GM10847 (cell line): Measurements from ENCODE around the gene TXNDC12.

Source experiments
- POLR2A ChIP-seq: IDR thresholded peaks from 2 replicates; pipeline ENCODE4 v1.6.1; 2011; ENCODE audit not compliant: insufficient read length; ENCODE audit errors: extremely low read depth

TXNDC12 gene

DNA sequence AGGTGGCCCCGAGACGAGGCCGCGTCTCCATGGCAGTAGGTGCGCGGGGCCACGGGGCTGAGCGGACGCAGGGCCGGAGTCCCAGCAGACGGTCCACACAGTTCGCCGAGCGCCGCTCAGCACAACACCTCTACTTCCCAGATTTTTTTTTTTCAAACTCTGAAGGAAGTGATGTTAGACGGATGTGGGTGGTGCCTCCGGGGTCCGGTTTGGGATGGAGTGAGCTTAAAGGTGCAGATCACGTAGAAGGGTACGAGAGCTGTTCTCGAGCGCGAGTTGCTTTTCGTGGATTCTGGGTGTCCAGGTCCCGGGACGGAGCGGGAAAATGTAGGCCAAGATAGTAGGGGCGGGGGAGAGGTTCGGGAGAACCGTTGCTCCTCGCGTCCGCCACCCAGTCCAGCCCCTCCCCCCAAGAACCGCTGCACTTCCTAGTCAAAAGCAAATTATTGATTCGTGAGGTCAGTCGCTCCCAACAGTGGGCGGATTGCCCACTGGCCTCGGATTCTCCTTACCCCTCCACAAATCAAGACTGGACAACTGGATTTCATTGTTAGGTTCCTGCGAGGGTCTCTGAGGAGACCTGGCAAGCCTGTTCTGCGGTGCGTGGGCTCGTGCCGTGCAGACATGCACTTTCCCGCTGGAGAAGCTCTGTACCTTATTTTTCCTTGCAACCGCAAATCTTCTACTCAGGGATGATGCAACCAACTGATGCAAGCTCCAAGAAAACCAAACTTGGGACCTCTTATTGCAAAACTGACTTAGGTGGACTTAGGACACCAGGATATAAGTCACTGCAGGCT lies at the start of gene TXNDC12:
TXNDC12 (minus strand) TSS at position 126 of the 800 bp plus-strand sequence; CDS start at position 31, 95 bp downstream.
- TF ChIP-seq POLR2A: peak; percentile 78

DNA sequence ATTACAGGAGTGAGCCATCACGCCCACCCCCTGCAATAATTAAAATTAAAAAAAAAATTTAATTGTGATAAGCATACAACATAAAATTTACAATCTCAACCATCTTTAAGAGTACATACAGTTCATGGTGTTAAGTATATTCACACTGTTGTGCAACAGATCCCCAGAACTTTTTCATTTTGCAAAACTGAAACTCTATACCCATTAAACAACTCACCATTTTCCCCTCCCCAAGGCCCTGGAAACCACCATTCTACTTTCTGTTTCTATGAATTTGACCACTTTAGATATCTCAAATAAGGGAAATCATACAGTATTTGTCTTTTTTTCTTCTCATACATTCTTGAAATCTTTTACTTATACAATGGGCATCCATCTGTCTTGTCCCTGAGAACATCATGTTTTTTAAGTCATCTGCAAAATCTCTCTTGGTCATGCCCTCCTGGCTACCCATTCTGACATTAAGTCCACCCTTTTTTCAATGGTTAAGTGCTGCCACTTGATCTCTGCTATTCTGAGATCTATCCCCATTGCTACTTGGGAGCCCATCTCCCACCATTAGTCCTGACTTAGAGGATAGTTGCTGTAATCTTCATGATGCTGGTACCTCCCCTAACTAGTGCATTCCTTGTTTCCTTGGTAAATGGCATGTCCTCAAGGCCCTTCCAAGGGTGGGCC lies 47.5 kb upstream of the TXNDC12 start:
- TF ChIP-seq POLR2A: no peak

DNA sequence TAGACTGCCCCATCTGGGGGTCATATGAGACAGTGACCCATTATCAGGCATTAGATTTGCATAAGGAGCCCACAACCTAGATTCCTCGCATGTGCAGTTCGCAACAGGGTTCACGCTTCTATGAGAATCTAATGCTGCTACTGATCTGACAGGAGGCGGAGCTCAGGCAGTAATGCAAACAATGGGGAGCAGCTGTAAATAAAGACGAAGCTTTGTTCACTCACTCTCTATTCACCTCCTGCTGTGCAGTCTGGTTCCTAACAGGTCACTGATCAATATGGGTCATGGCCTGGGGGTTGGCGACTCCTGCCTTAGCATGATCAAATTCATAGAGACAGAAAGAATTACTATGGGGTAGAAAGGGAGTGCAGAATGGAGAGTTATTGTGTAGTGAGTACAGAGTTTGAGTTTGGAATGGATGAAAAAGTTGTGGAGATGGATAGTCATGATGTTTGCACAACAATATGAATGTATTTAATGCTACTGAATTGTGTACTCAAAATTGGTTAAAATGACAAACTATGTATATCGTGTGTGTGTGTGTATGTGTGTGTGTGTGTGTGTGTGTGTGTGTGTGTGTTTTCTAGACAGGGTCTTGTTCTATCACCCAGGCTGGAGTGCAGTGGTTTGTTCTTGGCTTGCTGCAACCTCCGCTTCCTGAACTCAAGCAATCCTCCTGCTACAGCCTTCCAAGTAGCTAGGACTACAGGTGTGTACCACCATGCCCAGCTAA lies 43.3 kb upstream of the TXNDC12 start:
- no peak for TF ChIP-seq POLR2A

DNA sequence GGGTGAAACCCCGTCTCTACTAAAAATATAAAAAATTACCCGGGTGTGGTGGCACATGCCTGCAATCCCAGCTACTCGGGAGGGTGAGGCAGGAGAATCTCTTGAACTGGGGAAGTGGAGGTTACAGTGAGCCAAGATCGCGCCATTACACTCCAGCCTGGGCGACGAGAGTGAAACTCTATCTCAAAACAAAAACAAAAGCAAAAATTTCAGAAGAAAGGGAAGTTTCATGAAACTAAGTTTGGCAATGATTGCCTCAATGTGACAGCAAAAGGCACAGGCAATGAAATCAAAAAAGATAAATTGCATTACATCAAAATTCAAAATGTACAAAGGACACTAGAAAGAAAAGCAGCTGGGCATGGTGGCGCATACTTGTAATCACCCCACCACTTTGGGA lies 41.2 kb upstream of the TXNDC12 start:
- no peak for TF ChIP-seq POLR2A

DNA sequence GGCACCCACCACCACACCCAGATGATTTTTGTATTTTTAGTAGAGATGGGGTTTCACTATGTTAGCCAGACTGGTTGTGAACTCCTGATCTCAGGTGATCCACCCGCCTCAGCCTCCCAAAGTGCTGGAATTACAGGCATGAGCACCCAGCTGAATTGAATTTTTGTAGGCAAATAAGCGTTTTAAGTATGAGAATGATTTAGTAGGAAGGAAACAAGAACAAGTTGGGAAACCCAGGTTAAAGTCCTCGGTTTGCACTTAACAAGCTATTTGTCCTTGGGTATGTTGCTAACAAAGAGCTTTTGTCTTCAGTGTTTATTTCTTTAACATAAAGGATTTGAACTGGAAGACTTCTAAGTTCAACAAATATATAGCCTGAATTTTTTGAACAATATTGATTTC lies 25.0 kb upstream of the TXNDC12 start:
- TF ChIP-seq POLR2A: no peak

DNA sequence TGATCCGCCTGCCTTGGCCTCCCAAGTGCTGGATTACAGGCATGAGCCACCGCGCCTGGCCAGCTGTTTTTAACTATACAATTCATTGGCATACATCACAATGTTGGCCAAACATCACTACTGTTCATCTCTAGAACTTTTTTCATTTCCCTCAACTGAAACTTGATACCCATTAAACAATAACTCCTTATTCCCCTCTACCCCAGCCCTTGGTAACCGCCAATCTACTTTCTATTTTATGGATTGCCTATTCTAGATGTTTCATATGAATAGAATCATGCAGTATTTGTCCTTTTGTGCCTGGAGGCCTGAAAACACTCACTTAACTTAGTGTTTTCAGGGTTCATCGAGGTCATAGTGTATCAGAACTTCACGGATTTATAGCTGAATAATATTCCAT lies 17.3 kb upstream of the TXNDC12 start:
- no peak for TF ChIP-seq POLR2A

DNA sequence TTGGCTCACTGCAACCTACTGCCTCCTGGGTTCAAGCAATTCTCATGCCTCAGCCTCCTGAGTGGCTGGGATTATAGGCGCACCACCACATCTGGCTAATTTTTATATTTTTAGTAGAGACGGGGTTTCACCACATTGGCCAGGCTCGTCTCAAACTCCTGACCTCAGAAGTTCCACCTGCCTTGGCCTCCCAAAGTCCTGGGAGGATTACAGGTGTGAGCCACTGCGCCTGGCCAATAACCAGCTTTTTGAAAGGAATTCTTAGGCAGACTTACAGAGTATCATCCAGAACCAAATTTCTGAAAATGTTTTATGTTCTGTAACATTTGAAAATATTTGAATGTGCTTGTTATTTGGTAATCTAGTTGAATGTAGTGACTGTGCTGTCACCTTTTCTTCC lies 15.7 kb upstream of the TXNDC12 start:
- TF ChIP-seq POLR2A: no peak

DNA sequence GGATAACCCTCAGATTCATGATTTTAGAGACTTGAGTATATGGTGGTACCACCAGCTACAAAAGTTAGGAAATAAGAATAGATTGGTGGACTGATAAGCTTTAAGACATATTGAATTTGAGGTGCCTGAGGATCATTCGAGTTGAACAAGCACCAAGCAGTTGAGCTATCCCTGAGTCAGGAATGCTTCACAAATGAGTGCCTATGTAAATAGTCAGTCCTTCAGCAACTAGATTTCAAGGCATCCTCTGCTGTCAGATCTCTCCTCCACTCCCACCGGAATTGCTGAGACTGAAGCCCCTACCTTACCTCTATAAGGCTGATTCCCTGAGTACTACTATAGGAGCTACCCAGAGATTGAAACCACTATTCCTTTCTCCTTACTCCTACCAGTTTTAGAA lies 8.2 kb upstream of the TXNDC12 start:
- no peak for TF ChIP-seq POLR2A

DNA sequence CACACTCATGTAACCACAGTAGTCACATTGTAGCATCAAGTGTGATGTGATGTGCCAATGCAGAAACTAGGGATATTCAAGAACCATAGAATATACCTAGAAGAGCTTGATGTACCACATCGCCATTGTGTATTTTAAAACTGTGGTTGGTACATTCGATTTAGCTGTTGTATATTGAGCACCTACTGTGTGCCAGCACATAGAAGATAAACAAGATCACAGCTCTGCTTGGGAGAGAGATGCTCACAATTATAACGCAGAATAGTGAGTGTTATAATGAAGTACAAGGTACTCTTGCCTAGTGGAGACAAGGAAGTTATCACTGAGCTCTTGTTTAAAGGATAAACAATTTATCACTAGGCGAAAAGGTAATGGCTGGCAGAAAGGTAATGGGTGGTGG lies 5.8 kb upstream of the TXNDC12 start:
- no peak for TF ChIP-seq POLR2A

DNA sequence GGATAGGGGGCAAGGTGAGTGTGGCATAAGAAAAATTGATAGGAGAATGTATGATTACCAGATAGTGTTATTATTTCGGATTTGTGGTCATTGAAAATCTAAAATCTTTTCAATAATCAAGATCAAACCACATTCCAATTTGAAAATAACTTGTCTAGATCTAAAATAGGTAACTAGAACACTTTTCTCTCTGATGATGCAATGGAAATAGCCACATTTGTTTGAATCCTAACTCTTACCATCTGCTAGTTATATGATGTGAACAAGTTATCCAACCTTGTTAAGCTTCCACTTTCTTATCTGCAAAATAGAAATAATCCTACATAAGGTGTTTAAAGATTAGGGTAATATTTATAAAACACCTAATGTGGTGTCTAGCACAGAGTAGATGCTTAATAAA lies 4.9 kb upstream of the TXNDC12 start:
- TF ChIP-seq POLR2A: no peak

DNA sequence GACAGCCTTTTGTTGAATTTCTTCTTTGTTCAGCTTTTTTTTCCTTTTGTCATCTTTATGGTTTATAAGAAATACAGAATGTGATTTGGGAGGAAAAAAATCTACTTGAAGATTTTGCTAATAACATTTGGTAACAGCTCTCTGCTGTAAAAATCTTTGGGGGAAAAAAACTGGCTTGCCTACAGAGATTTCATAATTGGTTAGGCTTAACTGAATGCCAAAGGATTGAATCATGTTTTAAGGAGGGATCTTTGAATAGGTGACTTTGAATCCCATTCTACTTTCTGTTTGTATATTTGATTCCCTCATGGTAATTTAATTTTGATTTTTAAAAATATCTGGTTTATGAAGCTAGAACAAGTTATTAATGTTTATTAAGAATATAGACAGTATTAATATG lies 4.3 kb upstream of the TXNDC12 start:
- no peak for TF ChIP-seq POLR2A

DNA sequence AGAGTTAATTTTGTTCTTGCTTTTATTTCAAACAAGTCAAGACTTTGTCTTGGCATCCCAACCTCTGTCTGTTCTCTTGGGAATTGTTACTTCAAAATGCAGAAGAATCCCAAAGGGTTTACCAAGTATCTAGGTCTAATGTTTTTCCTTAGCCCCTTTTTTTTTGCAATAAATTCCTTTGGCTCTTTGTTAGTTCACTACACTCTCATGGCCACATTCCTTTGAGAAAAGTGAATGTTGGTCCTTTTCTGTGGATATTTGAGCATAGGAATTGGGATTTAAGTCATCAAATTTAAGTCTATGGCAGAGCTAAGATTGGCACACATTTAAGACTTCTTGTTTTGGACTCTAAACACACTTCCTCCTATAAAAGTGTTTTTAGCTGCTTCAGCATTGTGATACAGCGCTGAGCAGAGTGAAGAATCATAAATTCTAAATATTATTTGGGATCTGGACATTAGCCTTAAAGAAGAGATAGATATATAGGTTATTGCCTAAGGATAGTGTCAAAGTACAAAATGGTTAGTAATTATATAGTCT lies 3.0 kb upstream of the TXNDC12 start:
- TF ChIP-seq POLR2A: no peak

DNA sequence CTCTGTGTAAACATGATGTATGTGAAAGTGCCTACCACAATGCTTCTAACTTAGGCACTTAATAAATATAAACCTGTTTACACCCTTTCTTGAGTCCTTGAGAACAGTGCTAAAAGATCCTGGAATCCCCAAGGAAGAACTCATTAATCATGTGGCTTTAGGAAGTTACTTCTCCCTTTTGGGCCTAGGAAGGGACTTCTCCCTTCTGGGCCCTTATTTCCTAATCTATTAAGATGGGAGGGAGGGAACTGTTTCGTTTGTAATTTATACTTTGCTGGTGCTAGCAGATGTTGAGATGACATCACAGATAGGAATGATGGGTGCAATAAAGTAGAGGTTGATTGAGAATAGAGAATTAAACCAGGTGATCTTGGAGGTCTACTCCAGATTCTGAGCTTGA lies 2.3 kb upstream of the TXNDC12 start:
- TF ChIP-seq POLR2A: no peak

DNA sequence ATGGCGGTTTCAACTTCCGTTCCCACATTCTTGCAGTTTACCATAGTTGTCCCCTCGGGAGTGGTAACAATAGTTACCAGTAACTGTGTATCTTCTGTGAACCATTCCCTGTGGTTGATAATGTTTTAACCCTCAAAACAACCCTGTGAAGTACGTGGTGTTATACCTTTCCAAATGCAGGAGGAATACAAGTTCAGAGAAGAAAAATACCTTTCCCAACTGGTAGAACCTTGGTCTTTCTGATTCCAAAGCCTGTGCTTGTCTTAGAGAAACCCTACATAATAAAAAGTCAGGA lies 1.9 kb upstream of the TXNDC12 start:
- no peak for TF ChIP-seq POLR2A

DNA sequence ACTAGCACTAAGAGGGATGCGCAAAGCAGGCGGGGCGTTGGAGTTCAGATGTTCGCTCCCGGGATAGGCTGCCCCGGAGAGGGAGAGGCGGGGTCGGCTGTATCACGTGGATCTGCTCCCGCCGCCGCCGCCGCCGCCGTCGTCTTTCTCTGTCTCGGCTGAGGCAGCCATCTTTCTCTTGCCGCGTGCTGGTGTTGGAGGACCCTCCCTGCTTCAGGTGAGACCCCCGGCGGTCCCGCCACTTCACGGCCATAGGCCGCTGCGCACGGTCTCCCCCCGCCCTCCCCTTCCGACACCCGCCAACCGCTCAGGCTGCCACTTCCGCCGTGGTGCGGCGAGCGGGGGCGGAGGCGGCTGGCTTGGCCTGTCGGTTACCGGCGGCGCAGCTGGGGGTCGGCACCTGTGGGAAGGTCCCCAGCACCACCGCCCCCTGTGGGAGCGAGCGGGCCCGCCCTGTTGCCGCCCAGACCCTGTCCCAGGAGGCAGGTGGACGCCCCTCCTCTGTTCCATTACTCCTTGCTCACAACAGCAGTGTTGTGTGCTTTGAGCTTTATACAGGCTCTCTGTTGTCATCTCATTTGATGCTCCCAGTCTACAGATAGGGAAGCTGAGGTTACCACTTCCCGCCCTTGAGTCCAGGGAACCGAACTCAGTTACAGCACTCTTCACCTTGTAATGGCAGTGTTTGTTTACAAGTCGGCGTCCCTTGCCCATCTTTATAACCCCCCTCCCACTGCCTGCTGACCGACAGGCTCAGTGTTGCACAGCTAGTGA lies 1.4 kb upstream of the TXNDC12 start, which contains the start of gene BTF3L4:
BTF3L4 (plus strand) TSS at position 133 of the 774 bp plus-strand sequence. CDS start 3,553 bp downstream, outside the sequence.
- peak; percentile 54 for TF ChIP-seq POLR2A
